ENCODE results near the gene DBF4B.

The DBF4B gene

DNA sequence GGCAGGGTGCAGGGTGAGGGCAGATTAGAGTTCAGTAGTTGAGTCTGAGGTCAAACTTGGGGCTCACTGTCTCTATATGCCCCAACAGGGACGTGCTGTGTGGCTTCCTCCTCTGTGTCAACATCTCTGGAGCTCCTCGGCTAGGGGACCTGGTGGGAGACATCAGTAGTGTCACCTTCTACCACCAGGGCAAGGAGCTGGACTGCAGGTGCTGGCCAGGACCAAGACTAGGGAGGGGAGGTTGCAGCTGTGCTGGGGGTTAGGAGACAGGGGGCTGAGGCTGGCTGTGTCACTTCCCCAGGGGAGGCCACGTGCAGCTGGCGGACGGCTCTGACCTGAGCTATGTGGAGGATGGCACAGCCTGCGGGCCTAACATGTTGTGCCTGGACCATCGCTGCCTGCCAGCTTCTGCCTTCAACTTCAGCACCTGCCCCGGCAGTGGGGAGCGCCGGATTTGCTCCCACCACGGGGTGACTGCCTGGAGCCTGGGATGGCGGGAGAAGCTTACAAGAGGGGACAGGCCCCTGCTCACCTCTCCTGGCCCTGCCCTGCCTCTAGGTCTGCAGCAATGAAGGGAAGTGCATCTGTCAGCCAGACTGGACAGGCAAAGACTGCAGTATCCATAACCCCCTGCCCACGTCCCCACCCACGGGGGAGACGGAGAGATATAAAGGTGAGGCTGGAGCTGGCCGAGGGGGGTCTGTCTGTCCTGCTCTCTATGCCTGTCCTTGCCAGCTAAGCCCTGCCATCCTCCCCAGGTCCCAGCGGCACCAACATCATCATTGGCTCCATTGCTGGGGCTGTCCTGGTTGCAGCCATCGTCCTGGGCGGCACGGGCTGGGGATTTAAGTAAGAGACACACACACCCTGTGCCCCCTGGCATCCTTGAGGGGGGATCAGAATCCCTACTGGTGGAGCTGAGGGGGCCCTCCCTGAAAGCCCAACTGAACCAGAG lies 69.2 kb downstream of the DBF4B start:
- DNase-seq (ENCODE audit: low spot score) = no peak

- no peak for DNase-seq (ENCODE audit: low spot score)
These were observed 70.3 kb downstream of the DBF4B start for GRCh38 chr17:44778656-44779210.

GRCh38 chr17:44779211-44780025 lies 71.0 kb downstream of the DBF4B start:
- peak; percentile 82 for DNase-seq (ENCODE audit: low spot score)

DNA sequence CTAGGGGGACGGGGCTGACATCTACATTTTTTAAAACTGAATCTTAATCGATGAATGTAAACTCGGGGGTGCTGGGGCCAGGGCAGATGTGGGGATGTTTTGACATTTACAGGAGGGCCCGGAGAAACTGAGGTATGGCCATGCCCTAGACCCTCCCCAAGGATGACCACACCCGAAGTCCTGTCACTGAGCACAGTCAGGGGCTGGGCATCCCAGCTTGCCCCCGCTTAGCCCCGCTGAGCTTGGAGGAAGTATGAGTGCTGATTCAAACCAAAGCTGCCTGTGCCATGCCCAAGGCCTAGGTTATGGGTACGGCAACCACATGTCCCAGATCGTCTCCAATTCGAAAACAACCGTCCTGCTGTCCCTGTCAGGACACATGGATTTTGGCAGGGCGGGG lies 71.7 kb downstream of the DBF4B start:
- DNase-seq (ENCODE audit: low spot score) = no peak

DNA sequence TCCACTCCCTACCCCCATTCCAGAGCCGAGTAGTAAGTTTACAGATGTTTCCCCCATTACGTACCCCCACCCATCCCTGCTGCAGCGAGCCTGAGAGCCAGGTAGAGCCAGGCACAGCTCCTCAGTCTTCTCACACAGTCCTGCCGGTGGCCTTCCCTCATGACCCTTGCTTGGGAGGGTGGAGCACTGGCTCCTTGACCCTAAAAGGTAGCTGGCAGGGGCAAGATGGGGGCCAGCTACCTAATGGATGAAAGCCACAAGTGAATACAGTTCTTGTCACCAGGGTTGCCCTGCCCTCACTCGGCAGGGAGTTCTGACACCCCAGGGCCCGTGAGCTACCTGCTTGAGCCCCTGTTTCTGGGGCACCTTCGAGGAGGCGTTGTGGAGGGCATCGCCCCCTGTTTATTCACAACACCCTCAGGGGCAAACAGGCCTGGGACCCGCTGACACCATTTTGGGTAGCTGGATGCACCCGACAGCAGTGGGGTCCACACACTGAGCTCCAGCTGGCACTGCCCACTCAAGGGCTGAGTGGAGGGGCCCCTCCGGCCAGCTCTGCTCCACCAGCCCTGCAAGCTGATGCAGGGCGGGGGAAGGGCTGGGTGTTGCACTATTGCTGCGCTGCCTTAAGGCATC lies 72.5 kb downstream of the DBF4B start:
- no peak for DNase-seq (ENCODE audit: low spot score)

GRCh38 chr17:44781551-44782325 lies 73.3 kb downstream of the DBF4B start:
- no peak for DNase-seq (ENCODE audit: low spot score)

DNA sequence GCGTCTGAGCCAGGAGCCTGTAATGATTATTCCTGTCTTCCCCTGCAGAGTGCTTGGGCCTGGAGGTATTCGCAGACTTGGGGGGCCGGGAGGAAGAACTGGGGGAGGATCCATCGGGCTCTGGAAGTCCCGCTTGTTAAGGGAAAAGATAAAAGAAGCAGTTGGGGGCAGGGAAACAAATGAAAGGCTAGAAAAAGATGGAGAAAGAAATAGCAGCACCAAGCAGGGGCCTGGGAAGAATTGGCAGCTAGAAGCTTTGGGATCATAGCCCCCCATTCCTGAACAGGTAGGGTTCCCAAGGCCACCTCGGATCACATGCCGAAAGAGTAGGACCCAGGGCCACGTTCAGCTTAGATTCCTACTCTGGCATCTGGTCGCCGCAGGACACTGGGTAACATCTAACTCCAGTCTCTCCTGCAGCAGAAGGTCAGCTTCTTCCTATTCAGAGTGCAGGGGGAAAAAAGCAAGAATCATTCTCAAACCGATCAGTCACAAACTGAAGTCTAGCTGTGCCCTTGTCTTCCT lies 73.9 kb downstream of the DBF4B start:
- DNase-seq (ENCODE audit: low spot score) = no peak

DNA sequence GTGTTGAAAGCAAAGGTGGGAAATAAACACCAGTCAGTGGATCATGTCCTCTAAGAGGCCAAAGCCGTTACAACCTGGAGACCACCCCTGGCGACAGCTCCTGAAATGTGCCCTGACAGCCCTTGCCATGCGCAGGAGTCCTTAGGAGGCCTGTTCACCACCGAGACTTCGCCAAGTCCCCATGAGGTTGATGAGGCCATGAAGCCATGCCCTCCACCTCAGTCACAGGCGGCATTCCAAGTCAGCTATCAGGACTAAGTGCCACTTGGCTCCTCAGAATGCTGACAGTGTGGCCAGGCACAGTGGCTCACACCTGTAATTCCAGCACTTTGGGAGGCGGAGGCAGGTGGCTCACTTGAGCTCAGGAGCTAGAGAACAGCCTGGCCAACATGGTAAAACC lies 77.5 kb downstream of the DBF4B start:
- no peak for DNase-seq (ENCODE audit: low spot score)

DNA sequence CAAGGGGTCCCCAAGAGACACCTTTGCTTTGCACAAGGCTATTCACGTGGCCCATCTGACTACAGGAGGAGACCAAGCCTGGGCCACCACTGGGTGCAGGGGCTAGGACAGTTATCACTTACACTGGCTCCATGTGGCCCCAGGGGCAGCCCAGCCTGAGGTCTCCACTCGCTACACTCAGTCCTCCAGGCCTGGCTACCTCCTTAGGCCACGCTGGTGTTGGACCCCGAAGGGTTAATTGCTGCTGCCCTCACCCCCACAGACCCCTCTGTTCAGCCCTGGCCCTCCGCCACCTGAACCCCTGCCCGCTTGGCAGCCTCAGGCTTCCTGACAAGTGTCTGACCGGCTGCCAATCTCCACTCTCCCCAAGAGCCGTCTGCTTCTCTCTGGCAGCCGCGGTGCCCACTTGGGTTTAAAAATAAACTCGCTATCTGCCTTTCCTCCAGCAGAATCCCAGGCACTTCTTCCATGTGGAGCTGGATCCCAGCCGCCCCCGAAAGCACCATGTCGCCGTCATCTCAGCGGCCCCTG lies 78.2 kb downstream of the DBF4B start:
- DNase-seq (ENCODE audit: low spot score) = no peak

GRCh38 chr17:44787271-44787940 lies 78.9 kb downstream of the DBF4B start:
- no peak for DNase-seq (ENCODE audit: low spot score)

DNA sequence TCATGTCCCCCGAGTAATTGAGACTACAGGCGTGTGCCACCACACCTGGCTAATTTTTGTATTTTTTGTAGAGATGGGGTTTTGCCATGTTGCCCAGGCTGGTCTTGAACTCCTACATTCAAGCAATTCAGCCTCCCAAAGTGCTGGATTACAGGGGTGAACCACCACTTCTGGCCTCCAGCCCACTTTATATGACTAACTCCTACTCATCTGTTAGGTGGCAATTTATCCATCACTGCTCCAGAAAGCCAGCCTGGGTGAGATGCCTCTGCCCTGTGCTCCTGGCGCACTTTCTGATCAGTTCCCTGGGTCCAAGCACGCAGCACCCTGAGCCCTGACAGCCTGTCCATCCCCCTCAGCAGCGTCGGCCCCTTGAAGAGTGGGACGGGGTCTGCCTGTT lies 79.7 kb downstream of the DBF4B start:
- no peak for DNase-seq (ENCODE audit: low spot score)

DNA sequence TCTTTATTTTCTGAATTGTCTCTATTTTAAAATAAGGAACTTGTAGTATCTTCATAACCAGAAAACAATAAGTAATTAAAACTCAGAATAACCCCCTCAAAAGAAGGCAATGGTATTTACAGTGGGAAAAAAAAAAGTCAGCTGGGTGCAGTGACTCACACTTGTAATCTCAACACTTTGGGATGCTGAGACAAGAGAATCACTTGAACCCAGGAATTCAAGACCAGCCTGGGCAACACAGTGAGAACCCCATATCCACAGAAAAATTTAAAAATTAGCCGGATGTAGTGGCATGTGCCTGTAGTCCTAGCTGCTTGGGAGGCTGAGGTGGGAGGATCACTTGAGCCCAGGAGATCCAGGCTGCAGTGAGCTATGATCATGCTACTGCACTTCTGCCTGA lies 83.8 kb downstream of the DBF4B start:
- no peak for DNase-seq (ENCODE audit: low spot score)

- DNase-seq (ENCODE audit: low spot score) = no peak
These were observed 85.7 kb downstream of the DBF4B start for GRCh38 chr17:44793885-44794842.

GRCh38 chr17:44794851-44795413 lies 86.5 kb downstream of the DBF4B start:
- DNase-seq (ENCODE audit: low spot score) = no peak

DNA sequence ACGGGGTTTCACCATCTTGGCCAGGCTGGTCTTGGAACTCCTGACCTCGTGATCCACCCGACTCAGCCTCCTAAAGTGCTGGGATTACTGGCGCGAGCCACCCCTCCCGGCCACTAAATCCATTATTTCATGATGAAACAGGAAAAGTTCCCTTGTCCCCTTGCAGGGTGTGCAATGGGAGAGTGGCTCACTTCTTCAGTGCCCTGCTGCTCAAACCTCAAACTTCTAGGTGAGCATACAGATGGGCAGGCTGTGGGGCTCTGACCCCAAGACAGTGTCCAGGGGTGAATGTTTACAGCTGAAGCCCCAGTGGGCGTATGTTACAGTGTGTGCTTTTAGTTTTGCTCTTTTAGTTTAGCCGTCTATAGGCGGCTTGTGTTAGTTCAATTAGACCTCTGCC lies 87.0 kb downstream of the DBF4B start:
- DNase-seq (ENCODE audit: low spot score) = no peak

DNA sequence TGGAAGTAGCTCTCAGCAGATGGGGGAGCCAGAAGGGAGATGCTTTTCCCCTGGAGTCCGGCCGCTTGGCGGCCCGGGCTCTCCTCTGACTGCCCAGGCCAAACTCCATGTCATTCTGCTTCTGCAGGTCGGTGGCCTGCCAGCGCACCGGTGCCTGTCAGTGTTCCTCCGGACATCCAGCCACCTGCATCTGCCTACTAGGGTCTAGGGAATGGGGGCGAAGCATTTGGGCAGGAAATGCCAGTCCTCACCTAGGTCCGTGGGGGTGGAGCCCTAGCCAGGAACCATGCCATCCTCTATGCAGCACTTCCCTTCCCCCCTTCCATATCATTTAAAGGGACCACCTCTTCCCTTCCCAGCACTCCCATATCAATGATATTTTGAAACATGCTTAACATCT lies 87.5 kb downstream of the DBF4B start:
- DNase-seq (ENCODE audit: low spot score) = no peak

DNA sequence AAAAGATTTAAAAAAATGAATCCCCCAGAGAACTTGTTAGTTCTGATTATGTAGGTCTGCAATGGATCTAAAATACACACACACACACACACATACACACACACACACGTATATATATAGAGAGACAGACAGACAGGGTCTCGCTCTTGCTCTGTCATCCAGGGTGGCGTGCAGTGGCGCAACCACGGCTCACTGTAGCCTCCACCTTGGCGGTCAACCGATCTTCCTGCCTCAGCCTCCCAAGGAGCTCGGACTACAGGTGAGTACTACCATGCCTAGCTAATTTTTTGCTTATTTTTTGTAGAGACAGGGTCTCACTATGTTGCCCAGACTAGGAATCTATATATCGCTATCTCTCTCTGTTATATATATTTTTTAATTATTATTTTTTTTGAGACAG lies 88.3 kb downstream of the DBF4B start:
- no peak for DNase-seq (ENCODE audit: low spot score)

DNA sequence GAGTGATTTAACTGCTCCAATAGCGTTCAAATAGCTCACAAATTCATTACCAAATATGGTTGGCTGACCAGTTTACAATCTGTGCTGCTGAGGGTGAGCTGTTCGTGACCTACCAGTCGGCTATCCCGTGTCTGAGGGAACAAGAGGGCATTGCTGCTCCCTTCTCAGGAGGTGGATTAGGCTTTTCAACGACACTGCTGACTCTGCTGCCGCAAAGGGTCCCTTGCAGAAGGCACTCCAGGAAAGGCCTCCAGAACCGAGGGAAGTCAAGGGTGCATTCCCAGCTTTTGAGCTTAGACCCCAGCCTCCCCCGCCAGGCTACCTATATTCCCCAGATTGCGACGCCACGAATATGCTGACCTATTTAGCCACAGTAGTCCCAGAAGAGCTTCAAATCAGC lies 89.3 kb downstream of the DBF4B start:
- DNase-seq (ENCODE audit: low spot score) = no peak

GRCh38 chr17:44798356-44798755 lies 89.9 kb downstream of the DBF4B start:
- no peak for DNase-seq (ENCODE audit: low spot score)

Data from germinal center (tissue), 1 donor.